ENCODE data around the gene NHSL1.

NHSL1 gene

GRCh38 chr6:138415125-138415524, 84.2 kb downstream of the NHSL1 start:
- no peak overlapping the region for H3K4me3 ChIP-seq (ENCODE audit: low read length)
- no peak for DNase-seq (ENCODE audit: low read depth)
- TF ChIP-seq CTCF (conservative IDR thresholded peaks at IDR 0.05; ENCODE audit: low read depth, low read length) = no peak

DNA sequence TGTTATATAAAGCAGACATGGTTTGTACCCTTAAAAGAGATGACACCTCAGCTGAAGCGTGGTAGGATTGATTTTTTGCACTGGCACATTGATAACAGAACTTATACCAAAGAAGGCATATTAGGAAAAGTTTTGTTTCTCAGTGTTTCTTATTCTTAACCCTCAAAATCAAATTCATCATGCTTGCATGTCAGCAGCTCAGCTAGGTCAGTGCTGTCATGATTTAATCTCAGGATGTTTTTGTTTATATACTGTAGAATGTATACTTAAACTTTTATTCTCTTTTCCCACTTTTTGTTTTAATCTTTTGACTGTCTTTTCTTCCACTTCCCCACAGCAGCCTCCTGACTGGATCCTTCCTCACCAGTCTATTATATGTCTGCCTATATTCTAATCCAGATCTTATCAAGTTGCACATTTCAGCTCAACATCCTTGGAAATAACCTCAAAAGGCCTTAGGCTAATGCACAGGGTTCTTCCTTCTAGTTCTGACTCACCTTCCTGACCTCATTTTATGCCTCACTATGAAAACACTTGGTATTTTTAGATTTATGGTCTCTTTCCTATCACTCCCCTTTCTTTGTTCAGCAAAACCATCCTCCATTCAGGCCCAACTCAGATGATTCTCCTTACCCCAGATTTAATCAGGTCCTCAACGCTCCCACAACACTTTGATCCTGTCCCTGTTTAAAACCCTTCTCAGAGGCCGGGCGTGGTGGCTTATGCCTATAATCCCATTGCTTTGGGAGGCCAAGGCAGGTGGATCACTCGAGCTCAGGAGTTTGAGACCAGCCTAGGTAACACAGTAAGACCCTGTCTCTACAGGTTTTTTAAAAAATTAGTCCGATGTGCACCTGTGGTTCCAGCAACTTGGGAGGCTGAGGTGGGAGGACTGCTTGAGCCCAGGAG, 88.1 kb downstream of the NHSL1 start:
- no peak overlapping the region for H3K4me3 ChIP-seq (ENCODE audit: low read length)

DNA sequence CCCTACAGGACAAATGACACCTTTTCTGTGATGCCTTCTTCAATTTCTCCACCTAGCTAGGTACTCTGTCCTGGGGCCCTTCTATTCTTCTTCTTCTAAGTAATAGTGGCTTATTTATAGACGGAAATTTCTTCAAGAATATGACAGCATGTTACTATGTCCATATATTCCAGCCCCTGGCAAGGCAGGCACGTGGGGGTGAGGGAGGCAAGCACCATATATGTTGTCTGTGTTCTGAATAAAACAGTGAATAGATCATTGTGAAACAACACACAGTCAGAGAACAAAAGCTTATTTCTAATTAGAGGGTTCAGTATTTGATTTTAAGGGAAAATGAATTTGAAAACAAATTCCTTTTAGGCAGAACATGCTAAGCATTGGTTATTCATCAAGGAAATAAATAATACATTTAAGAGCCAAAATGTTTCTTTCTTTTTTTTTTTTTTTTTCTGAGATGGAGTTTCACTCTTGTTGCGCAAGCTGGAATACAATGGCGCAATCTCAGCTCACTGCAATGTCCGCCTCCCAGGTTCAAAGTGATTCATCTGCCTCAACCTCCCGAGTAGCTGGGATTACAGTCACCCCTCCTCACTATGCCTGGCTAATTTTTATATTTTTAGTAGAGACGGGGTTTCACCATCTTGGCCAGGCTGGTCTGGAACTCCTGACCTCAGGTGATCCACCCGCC, 89.1 kb downstream of the NHSL1 start:
- no peak for DNase-seq (ENCODE audit: low read depth)
- TF ChIP-seq CTCF (conservative IDR thresholded peaks at IDR 0.05; ENCODE audit: low read depth, low read length) = no peak
- H3K4me3 ChIP-seq (ENCODE audit: low read length) = no peak overlapping the region

More for the DNA sequence above, 88.1 kb downstream of the NHSL1 start:
- no peak for TF ChIP-seq CTCF (conservative IDR thresholded peaks at IDR 0.05; ENCODE audit: low read depth, low read length)
- DNase-seq (ENCODE audit: low read depth) = no peak

GRCh38 chr6:138406443-138406842, 92.9 kb downstream of the NHSL1 start:
- no peak overlapping the region for H3K4me3 ChIP-seq (ENCODE audit: low read length)
- no peak for DNase-seq (ENCODE audit: low read depth)
- TF ChIP-seq CTCF (conservative IDR thresholded peaks at IDR 0.05; ENCODE audit: low read depth, low read length) = no peak

GRCh38 chr6:138405816-138406413, 93.4 kb downstream of the NHSL1 start:
- TF ChIP-seq CTCF (conservative IDR thresholded peaks at IDR 0.05; ENCODE audit: low read depth, low read length) = no peak
- DNase-seq (ENCODE audit: low read depth) = no peak
- H3K4me3 ChIP-seq (ENCODE audit: low read length) = no peak overlapping the region

GRCh38 chr6:138404666-138405337, 94.5 kb downstream of the NHSL1 start:
- no peak for DNase-seq (ENCODE audit: low read depth)
- TF ChIP-seq CTCF (conservative IDR thresholded peaks at IDR 0.05; ENCODE audit: low read depth, low read length) = no peak
- peak overlapping the region; percentile 83 for H3K4me3 ChIP-seq (ENCODE audit: low read length)

Data from retinal pigment epithelial cell (primary cell).